HG03439 (cell line): ENCODE data around the gene SUPT20HL2.
"Not testable (repeated sequence)": the region's sequence is repeated elsewhere in the genome, so short reads cannot be mapped to it uniquely, and the experiment has no call there.

ENCODE experiments used
- ATAC-seq: cut with Tn5 transposase; IDR thresholded peaks from one replicate; pipeline ENCODE4 v1.9.1; 2021; ENCODE audit warnings: mild to moderate bottlenecking, moderate library complexity; ENCODE audit not compliant: unreplicated experiment

SUPT20HL2 gene

DNA sequence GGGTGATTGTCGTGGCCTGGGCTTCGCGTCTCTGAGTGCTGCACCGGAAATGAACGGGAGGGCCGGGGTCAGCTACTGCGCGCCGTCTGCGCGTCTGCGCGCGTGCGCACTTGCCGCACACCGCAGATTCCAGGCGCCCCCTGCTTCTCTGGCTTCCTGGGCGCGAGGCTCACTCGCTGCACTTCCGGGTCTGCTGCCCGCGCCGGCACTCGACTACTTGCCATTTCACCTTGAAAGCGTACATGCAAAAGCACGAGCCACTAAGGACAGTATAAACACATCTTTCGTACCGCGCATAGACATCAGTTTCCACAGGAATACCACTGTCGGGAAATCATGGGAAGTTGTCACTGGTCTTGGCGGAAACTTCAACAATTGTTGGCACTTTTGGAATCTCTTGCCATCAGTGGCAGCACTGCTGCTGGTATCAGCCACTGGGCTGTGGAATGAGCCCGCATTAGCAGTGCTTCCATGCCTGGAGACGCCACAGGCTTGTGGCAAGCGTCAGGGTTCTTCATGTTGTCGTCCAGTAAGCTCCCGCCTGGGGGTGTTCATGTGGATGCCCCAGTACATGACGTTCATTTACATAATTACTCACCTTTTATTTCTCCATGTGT lies at the start of gene SUPT20HL2:
Gene SUPT20HL2, minus strand, starts transcription at position 51 of the 617 bp plus-strand sequence. CDS start 754 bp downstream, outside the sequence.
- no peak for ATAC-seq

DNA sequence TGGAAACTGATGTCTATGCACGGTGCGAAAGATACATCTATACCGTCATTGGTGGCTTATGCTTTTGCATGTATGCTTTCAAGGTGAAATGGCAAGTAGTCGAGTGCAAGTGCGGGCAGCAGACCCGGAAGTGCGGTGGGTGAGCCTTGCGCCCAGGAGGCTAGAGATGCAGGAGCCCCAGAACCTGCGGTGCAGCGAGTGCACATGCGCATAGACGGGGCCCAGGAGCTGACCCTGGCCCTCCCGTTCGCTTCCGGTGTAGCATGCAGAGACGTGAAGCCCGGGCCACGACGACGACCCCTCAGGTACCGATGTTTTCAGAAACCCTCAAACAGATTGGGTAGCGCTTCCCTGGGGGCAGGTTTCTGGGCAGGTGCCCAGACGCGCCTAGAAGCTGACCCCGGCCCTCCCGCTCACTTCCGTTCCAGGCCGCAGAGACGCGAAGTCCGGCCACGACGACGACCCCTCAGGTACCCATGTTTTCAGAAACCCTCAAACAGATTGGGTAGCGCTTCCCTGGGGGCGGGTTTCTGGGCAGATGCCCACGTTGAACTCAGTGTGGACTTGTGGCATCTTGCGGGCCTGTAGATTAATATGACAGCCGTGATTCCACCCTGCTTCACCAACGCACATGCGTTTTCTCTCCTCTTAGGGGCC lies 48.3 kb upstream of the SUPT20HL2 start:
- not testable (repeated sequence) for ATAC-seq

DNA sequence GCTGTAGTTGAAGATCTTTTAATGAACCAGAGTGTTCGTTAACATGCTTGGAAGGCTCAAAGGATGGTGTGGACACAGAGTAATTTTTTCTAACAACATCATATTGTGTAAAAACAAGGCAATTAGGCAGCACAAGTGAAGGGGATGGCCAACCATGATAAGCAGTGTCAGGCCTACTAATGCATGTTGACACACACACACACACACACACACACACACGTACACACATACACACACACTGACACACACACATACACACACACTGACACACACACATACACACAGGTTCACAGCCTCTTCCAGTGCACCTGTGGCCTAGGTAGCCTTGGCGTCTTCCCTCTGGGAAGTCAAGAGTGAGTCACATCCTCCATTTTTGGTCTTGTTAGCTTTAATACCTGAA lies 46.4 kb upstream of the SUPT20HL2 start, which contains the start of gene SUPT20HL1:
Gene SUPT20HL1, plus strand, starts transcription at position 368 of the 400 bp plus-strand sequence. CDS start 2,122 bp downstream, outside the sequence.
- ATAC-seq = no peak

DNA sequence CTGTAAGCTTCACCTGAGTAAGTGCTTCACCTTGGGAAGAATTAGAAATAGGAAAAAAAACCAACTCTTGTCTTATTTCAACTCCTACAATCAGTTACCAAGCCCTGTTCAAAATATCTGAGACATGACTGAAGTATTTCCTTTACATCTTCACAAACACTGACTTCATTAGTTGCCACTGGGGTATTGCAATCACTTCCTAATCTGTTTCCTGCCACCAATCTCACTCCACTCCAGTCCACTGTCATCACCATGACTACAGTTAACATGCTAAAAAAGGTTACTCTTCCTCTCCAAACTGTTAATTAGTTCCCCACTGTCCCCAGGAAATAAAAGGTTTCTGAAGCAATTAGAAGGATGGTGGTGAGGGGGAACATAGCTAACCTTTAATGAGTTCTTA lies 43.2 kb upstream of the SUPT20HL2 start:
- ATAC-seq = no peak

DNA sequence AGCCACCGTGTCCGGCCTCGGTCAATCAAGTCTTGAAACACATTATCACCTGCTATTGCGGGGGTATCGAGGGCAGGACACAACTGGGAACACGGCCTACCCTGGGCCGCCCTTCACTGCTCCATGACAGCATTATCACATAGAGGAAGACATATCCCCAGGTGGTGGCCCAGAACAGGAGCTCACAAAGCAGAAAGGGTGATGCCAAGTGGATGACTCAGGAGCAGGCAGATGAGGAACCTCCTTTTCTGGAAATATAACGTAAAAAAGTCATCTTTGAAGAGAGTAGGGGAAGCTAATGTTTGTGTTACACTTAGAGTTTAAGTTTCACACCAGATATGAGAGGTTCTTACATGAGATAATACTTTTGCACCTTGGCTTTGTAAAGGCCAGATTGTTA lies 41.2 kb upstream of the SUPT20HL2 start:
- no peak for ATAC-seq

DNA sequence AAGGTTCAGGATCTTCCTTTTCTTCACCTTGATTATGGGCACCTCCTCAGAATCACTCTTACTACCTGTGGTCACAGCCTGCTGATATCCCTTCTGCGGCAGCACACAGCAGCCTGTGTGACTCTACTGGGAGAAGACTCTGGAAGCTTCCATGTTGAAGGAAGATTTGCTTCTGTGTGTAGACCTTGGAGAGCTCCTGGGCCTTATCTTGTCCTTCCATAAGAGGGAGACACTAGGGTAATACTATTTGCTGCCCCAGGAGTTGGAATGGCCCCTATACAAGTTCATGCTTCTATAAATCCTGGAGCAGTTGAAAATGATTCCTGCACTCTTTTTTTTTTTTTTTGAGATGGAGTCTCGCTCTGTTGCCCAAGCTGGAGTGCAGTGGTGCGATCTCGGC lies 36.3 kb upstream of the SUPT20HL2 start:
- no peak for ATAC-seq

DNA sequence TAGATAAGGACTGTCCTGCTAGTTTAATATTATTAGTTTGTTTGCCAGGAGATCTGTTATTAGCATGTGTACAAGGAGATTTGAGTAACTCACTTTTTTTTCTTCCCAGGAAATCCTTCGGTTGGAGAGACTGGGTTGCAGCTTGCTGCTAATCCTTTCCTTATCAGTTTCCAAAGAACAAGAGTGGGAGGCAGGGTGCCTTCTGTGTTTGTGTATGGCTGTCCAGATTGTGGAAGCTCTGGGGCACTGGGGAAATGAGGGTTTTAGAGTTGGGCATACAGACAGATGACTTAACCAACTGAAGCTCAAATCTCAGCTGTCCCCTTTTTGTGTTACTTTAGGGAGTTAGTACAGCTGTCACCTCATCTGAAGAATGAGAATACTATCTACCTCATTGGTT lies 34.0 kb upstream of the SUPT20HL2 start:
- ATAC-seq = no peak

DNA sequence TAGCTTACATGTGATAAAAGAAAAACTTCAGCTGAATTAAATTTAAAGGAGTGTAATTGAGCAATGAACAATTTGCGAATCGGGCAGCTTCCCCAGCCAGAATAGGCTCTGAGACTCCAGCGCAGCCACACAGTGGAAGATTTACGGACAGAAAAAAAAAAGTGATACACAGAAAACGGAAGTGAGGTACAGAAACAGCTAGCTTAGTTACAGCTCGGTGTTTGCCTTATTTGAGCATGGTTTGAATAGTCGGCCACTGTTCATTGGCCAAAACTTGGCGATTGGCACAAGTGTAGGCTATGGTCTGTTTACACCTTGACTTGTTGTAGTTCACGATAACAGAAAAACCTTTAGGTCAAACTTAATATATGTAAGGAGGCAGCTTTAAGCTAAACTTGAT lies 29.9 kb upstream of the SUPT20HL2 start:
- peak; percentile 67 for ATAC-seq

DNA sequence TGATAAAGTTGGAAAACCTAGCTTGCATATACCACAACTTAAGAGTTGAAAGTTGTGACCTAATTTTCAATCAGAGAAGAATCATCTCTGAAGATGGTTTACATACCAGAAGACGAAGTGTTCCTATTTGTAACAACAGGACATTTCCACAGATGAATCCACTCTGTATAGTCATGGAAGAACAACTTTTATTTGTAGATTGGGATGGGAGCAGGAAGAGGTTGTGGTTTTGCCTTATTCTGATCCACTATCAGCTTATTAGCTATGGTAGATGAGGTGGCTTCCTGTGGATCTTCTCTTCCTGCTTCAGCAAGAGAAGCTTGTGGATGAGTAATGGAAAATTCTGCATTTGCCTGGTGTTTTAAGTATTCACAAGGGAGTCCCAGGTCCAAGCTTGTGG lies 27.9 kb upstream of the SUPT20HL2 start:
- no peak for ATAC-seq

DNA sequence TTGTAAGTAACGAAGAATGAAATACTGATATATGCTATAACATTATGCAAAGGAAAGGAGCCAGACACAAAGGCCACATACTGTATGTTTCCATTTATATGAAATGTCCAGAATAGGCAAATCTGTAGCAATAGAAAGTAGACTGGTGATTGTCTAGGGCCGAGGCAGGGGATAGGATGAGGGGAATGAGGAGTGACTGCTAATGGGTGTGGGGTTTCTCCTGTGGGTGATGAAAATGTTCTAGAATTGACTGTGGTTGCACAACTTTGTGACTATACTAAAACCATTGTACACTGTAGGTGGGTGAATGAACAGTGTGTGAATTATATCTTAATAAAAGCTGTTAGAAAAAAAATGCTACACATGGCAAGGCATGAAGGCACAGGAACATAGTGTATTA lies 26.6 kb upstream of the SUPT20HL2 start:
- no peak for ATAC-seq

DNA sequence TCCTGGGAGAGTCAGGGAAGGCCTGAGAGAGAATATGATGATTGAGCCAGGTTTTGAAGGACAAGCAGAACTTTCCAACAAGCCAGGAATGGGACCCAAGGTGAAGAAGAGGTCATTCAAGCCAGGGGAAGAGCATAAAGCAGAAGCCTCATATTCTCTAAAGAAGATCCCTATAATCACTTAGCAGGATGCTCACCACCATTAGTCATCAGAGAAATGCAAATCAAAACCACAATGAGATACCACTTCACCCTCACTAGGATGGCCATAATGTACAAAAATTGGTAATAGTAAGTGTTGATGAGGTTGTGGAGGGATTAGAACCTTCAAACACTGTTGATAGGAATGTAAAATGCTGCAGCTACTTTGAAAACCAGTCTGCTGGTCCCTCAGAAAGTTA lies 26.0 kb upstream of the SUPT20HL2 start:
- no peak for ATAC-seq

DNA sequence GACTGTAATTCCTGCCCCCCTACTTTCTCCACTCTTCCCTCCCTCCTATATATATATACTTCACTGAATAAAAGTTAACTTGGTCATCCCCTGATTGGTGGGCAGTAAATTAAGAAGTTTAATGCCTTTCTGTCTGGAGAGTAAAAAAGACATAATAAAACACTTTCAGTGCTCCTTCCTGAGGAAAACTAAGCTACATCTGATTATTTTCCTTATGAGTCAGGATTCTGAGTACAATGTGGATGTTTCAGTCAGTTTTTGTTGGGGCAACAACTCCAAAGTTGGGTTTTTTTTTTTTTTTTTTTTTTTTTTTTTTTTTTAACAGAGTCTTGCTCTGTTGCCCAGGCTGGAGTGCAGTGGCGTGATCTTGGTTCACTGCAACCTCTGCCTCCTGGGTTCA lies 22.0 kb upstream of the SUPT20HL2 start:
- ATAC-seq = no peak

DNA sequence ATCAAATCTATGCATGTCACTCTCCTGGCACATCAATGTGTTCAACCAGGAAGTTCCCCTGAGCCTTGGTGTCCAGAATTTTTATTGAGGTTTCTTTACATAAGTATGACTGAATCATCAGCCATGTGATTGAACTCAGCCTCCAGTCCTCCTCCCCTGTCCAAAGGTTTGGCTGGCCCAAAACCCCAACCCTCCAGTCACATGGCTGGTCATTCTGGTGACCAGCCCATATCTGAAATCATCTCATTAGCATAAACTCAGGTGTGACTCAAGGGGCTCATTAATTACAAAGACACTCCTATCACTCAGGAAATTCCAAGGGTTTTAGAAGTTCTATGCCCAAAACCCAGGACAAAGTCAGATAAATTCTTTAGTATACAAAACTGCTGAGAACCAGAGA lies 20.6 kb upstream of the SUPT20HL2 start:
- no peak for ATAC-seq

DNA sequence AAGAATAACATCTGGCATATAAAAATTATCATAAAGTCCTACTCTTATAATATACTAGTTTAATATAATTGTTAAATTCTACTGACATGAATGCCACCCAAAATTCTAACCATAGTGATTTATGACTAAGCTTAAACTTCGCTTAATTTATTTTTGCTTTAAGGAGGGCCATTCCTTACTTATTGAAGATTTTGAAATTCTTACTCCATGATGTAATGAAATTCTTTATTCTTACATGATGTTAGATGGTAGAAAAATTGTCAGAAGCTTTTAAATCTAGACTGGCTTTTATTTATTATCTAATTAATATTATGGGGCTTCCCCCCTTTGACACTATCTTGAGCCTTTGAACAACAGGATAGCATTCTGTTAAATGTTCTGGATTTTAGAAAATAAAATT lies 19.5 kb upstream of the SUPT20HL2 start:
- no peak for ATAC-seq

DNA sequence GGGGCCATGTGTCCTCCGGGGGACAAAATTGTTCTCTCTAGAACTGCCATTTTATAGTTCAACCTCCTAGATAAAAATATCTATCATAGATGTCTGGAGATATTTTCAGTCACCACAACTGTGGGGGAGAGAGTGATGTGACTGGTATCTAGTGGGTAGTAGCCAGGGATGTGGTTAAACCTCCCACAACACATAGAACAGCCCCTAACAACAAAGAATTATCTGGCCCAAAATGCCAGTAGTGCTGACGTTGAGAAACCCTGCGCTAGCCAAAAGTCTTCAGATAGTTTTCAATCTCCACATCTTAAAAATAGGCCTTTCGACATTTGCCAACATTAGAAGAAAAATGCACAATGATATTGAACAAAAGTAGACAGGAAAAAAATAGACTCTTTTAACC lies 19.0 kb upstream of the SUPT20HL2 start:
- ATAC-seq = no peak

DNA sequence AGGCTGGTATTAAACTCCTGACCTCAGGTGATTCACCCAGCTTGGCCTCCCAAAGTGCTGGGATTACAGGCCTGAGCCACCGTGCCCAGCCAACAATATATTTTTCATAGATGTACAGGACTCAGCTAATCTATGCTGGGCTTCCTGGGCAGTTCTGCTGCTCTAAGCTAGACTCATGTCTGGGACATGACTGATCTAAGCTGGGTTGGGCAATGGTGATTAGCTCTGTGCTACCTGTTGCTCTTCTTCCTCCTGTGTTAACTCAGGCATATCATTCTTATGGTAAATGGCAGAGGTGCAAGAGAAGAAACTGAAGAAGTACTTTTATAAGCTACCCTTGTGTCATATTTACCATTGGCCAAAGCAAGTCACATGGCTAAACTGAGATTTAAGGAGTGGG lies 11.4 kb upstream of the SUPT20HL2 start:
- no peak for ATAC-seq

DNA sequence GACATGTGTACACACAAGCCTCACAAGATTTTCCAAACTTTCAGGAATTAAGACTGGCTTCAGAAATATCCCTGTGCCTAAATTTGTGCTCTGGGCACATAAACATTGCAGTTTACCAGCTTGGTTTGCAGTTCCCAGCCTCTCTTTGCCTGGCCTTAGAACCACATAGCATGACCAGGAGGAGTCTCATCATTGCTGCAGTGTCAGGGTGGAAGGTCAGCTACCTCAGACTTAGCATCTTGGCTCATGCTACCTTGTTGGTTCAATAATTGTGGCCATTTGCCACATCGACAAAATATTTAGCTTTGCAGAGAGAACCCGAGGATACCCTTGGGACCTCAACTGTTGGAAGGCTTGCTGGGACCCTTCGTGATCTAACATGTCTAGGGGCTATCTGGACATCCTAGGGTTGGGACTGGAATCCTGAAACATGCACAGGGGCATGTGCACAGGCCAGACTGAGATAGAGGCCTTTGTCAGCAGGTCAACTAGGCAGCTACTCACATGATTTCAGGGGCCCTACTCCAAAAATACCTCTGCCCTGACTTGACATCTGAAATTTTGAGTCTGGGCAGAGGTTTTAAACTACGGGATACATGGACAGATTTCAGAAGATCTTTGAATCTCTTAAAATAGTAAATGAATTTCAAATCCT lies 8.0 kb upstream of the SUPT20HL2 start:
- no peak for ATAC-seq

DNA sequence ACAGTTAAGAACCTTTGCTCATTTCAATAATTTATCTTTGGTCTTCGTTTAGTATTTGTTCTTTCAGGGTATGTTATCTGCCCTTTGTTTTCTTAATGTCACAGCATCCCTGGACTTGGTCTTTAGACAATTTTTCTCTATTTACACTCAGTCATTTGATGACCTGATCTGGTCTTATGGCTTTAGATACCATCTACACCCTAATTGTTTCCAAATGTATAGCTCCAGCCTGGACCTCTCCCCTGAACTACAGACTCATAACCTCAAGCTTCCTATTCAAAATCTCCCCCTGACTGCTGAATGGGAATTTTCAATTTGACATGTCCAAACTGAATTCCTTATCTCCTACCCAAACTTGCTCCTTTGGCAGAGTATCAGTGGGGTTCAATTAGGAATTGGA lies 3.7 kb upstream of the SUPT20HL2 start:
- no peak for ATAC-seq

DNA sequence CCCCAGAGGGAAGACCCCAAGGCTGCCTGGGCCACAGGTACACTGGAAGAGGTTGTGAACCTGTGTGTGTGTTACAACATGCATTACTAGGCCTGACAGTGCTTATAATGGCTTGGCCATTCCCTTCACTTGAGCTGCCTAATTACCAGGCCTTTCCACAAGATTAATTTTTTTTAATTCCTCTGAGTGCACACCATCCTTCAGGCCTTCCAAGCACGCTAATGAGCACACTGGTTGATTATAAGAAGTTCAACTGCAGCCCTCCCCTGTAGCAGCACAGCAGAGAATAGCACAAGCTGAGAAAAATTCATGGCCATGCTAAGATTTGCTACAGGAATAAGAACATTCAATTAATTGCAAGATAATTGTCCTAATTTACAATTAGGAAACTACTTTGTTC lies 2.2 kb upstream of the SUPT20HL2 start:
- ATAC-seq = no peak

DNA sequence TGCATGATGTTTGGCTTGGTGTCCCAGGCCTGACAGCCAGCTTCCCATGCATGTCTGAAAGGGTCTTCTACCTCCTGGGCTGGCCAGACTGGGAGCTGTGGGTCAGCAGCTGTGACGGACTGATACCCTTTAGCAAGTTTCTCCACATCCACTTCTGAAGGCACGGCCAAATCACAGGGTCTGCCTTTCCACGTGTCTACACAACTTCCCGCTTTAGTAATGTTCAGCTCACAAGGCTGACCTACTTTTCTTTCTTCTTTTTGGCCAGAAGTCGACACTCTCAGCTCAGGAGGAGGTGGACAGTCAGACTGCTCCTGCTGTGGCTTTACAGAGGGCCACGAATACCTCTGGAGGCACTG lies 1.6 kb downstream of the SUPT20HL2 start:
- not testable (repeated sequence) for ATAC-seq

DNA sequence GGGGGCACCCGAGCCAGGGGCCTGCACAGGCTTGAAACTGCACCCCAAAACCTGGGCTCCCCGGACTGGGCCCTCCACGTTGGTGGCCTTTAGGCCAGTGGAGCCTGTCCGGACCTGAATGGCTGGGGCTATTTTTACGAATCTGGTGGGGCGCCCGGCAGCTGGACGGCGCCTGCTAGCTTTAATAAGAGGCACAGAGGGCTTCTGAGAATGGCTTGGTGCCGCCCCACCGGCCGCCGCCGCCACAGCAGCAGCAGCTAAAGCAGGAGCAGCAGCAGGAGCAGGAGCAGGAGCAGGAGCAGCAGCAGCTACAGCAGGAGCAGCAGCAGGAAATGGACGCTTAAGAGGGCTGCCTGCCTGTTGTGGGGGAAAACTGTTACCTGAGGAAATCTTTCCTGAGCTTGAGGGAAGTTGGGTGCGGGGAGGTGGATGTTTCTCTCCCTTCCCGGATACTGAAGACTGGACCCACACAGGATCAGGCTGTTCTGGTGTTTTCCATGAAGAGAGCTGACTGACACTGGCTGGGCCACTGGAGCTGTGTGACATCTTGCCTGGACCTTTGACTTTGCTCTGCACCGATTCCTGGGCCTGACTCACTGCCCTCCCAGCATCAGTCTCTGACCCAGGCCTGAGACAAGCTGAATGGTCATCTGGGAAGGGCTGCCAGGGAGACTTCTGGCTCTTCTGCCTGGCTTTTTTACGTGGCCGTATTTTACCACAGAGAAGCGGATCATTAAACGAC lies 2.2 kb downstream of the SUPT20HL2 start:
- not testable (repeated sequence) for ATAC-seq

DNA sequence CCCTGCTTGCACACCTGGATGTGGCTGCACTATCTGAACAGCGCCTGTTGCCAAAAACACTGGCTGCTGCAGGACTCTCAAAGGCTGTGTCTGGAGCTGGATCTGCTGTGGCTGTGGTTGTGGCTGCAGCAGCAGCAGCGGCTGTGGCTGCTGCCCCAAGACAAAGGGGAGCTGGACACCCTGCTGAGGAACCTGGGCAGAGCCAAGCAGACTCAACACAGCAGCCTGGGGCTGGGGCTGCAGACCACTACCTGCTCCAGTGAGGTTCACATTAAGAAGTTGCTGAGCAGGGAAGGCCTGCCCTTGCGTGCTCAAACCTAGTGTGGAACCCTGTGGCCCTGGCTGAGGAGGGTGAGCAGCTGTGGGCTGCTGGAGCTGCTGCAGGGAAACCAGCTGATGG lies 3.0 kb downstream of the SUPT20HL2 start:
- ATAC-seq = not testable (repeated sequence)
